Activated T-cell treated with anti-CD3 and anti-CD28 coated beads, Interleukin-2, amount 50 U/mL, for 72 hours (primary cell): ENCODE results near the gene VWCE. TPM values are rescaled to one million over a fixed set of nuclear protein-coding genes. Genes with fewer than 3 reads are reported as not detected.
A peak's percentile ranks its signal among the peaks of the same experiment; 100 is the strongest.
"Not testable (repeated sequence)": the region's sequence is repeated elsewhere in the genome, so short reads cannot be mapped to it uniquely, and the experiment has no call there.

Source experiments
- ATAC-seq, 2 donors: fragments of 150-1000 bp; cut with Tn5 transposase; replicated peaks in 1 of 2; 2 replicates each; pipeline ENCODE4 v1.10.0; 2021; ENCODE audit warnings: moderate library complexity in 2 of 2, mild to moderate bottlenecking in 1 of 2
- DNase-seq, 2 donors: peaks; one replicate each; pipeline ENCODE4 v3.0.0; 2021 to 2022; ENCODE audit warnings: mixed read lengths in 1 of 2
- H3K27ac Mint-ChIP-seq: one replicate; pipeline ENCODE4 v1.8.0; 2022; ENCODE audit warnings: mild to moderate bottlenecking, moderate library complexity, mixed read lengths
- H3K27me3 Mint-ChIP-seq: one replicate; pipeline ENCODE4 v1.8.0; 2022; ENCODE audit warnings: low read depth, mixed read lengths
- H3K36me3 Mint-ChIP-seq, 2 donors: one replicate each; pipeline ENCODE4 v1.8.0; 2022; ENCODE audit warnings: mixed read lengths in 2 of 2, mild to moderate bottlenecking in 1 of 2; ENCODE audit not compliant: insufficient read depth in 2 of 2
- H3K4me1 Mint-ChIP-seq: one replicate; pipeline ENCODE4 v1.8.0; 2022; ENCODE audit warnings: low read depth, mixed read lengths
- H3K4me3 Mint-ChIP-seq, 2 donors: one replicate each; pipeline ENCODE4 v1.8.0; 2022; ENCODE audit warnings: mild to moderate bottlenecking in 2 of 2, mixed read lengths in 2 of 2, moderate library complexity in 2 of 2
- H3K9me3 Mint-ChIP-seq, 2 donors: one replicate each; pipeline ENCODE4 v1.8.0; 2022; ENCODE audit warnings: mixed read lengths in 2 of 2
- total RNA-seq, 2 donors: library from RNA; stranded (reverse); gene quantifications; one replicate each; pipeline ENCODE4 v1.2.3, GENCODE V29; 2022

The VWCE gene
- total RNA-seq, 2 donors from 2014 or later, result 7.7 to 11.8 TPM

DNA sequence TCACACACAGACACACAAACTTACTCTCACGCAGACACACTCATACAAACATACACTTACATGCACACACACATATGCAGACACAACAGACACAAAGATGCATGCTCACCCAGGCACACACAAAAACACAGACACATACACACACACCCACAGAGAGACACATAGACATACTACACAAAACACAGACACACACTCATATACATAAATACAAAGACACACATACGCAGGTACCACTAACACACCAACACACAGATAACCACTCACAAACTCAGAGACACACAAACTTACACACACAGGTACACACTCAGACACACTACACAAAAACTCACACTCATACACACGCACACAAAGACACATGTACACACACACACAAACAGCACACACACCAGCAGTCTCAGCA is 22.4 kb downstream of the VWCE start:
- Mint-ChIP-seq H3K4me1 (peaks cover 15% of the 10 kb centered on the region), H3K36me3 (peaks cover 0 to 1% of the 10 kb centered on the region in 2 donors), H3K27ac (no peak overlapping the region), H3K27me3 (no peaks in the 10 kb centered on the region), H3K9me3 (no peaks in the 10 kb centered on the region), H3K4me3 (no peak overlapping the region)
- ATAC-seq (no peak), DNase-seq (no peak)

DNA sequence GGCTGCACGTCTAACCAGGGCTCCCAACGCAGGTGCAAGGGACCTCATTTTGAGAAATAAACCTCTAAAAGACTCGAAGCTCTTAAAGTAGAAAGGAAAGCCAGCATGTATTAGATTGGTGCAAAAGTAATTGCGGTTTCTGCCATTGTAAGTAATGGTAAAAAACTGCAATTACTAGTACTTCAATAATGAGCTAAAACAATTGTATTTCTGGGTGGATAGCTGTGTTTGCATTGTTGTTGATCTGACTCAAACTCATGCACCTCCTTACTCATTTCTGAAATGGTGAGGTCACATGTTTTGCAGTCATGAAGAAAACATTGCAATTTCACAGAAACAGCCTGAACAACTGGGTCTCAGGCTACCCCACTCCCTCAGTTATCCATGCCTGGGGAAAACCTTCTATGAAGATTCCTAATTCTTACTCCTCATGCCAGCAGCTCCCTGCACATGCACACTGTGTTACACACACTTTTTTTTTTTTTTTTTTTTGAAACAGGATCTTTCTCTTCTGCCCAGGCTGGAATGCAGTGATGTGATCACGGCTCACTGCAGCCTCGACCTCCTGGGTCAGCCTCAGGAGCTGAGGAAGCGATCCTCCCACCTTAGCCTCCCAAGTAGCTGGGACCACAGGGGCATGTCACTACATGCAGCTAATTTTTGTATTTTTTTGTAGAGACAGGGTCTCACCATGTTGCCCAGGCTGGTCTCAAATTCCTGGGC is 24.6 kb downstream of the VWCE start:
- H3K36me3 Mint-ChIP-seq, result peaks cover 0 to 1% of the 10 kb centered on the region in 2 donors
- H3K9me3 Mint-ChIP-seq, result no peaks in the 10 kb centered on the region
- H3K4me3 Mint-ChIP-seq, result peak overlapping the region; percentile 4 to 25
- H3K27ac Mint-ChIP-seq, result peak overlapping the region; percentile 62
- peaks cover 15% of the 10 kb centered on the region for H3K4me1 Mint-ChIP-seq
- no peaks in the 10 kb centered on the region for H3K27me3 Mint-ChIP-seq
- ATAC-seq (peak; percentile 82 to 85), DNase-seq (peak; percentile 23 to 54)

DNA sequence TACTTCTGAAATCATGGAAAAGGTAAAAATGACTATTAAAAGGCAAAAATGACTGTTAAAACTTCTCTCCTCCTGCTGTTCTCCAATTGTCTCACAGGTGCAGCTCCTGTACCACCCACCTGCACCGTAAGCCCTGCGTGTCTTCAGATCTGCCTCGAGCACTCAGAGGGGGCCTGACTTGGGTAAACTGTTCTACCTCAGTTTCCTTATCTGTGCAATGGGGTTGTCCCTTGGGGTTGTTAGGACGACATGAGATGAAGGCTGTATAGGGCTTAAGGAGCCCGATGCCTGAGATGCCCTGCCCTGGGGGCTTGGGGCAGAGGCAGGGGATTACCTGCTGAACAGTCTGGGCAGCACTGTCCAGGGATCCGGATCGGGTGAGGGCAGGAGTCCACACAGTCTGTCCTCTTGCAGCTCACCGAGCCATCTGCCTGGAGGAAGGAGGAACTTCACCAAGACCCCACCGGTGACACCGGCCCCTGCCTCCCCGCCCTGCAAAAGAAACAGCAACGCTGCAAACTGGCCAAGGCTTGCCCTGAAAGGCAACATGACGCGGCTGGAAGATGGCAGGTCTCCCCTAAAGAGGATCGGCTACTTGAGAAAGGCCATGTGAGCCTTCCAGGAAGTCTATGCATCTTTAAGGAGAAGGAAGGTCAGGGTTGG is 26.4 kb downstream of the VWCE start:
- Mint-ChIP-seq H3K36me3 (peaks cover 0 to 1% of the 10 kb centered on the region in 2 donors), H3K4me1 (peaks cover 15% of the 10 kb centered on the region), H3K27ac (no peak overlapping the region), H3K9me3 (no peaks in the 10 kb centered on the region), H3K27me3 (no peaks in the 10 kb centered on the region), H3K4me3 (no peak overlapping the region)
- DNase-seq (no peak), ATAC-seq (no peak)

DNA sequence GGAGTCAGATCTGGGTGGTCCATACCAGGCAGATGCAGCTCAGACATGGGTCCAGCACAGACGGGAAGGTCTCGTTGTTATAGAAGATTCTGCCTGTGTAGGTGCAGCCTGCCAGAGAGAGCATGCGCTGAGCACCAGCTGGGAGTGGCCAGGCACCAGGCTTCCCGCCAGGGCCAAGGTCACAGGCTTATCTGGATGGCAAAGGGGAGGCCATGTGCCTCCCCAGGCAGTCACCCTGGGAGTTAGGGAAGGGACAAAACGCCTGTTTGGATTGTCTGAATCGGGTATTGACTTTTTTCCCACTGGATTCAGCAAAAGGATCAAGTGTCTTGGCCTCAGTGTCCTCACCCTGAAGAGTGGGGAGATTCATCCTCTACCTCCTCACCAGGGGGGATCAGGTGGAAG is 27.7 kb downstream of the VWCE start:
- Mint-ChIP-seq H3K4me3 (no peak overlapping the region), H3K4me1 (peaks cover 15% of the 10 kb centered on the region), H3K27ac (no peak overlapping the region), H3K36me3 (peaks cover 0 to 1% of the 10 kb centered on the region in 2 donors), H3K9me3 (no peaks in the 10 kb centered on the region), H3K27me3 (no peaks in the 10 kb centered on the region)
- ATAC-seq, result no peak
- DNase-seq, result no peak

DNA sequence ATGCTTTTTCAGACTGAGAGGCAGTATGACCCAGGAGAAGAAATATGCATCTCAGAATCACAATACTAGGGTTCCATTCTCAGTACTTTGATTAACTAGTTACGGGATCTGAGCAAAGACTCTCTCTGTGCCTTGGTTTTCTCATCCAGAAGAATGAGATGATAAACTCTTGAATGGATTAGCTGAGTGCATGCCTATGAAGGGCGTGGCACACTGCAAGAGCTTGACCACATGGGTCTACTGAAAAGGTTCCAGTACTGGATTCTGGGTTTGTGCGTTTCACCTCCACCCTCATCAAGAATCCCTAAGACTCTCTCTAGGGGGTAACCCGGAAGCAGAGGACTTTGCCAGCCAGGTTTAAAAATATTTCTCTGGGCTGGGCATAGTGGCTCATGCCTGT is 28.5 kb downstream of the VWCE start:
- H3K27ac Mint-ChIP-seq, result no peak overlapping the region

DNA sequence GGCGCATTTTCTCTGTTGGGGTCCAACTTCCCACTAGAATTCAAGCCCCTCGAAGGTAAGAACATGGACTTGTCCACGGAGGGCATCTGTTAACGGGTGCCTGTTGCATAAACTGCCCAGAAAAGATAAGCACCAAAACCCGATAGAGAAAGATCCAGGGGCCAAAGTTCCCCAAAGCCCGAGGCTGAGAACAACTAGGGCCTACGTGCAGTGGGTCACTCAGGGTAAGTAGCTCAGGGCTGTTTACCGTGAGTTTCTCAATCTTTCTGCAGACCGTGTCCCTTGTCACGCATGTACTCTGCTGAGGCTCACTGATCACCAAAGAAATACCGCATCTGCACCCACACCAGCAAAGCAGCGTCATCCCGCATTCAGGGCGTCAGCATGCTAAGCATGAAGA is 29.8 kb downstream of the VWCE start:
- no peaks in the 10 kb centered on the region for H3K27me3 Mint-ChIP-seq
- ATAC-seq (no peak), DNase-seq (no peak)
- H3K4me3 Mint-ChIP-seq, result no peak overlapping the region
- H3K27ac Mint-ChIP-seq, result no peak overlapping the region
- no peaks in the 10 kb centered on the region for H3K9me3 Mint-ChIP-seq
- H3K36me3 Mint-ChIP-seq, result no peaks in the 10 kb centered on the region
- H3K4me1 Mint-ChIP-seq, result peaks cover 5% of the 10 kb centered on the region

More for the DNA sequence above, 28.5 kb downstream of the VWCE start:
- Mint-ChIP-seq H3K4me3 (no peak overlapping the region), H3K9me3 (no peaks in the 10 kb centered on the region), H3K4me1 (peaks cover 15% of the 10 kb centered on the region), H3K36me3 (peaks cover 0 to 1% of the 10 kb centered on the region in 2 donors), H3K27me3 (no peaks in the 10 kb centered on the region)
- no peak for ATAC-seq
- DNase-seq, result no peak

DNA sequence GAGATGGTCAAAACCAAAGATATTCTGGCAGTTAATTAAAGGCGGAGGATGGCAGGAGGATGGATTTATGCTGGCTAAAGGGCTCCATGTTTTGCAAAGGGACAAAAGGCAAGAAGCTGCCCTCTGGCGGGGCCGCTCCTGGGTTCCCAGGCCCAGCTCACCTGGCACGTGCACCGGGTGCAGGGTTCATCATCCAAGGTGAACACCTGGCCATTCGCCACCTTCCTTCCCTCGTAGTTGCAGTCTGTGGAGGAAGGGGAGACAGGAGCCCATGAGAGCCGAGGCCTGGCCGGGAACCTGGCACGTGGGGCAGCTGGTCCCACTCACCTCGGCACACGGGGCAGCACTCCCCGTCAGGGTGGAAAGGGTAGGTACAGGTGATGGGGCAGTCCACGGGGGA is 30.3 kb downstream of the VWCE start:
- no peaks in the 10 kb centered on the region for H3K27me3 Mint-ChIP-seq
- no peaks in the 10 kb centered on the region for H3K36me3 Mint-ChIP-seq

DNA sequence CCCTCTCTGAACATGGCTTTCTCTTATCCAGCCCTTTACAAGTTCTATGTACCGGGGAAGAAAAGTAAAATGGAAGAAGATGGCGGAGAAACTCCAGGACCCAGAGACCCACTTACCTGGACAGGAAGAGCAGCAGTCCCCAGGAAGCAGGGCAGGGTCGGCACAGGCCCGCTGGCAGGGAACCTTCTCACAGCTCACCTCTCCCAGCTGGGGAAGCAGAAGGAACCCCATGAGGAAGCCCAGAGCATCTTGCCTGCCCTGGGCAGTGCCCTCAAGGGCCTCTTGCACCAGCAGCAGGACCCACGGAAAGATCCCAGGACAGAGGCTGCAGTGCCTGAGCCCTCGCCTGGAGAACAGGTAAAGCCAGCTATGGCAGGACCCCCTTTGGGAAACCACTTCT is 30.7 kb downstream of the VWCE start:
- Mint-ChIP-seq H3K4me1 (no peaks in the 10 kb centered on the region), H3K36me3 (no peaks in the 10 kb centered on the region), H3K27ac (no peak overlapping the region), H3K27me3 (no peaks in the 10 kb centered on the region), H3K9me3 (no peaks in the 10 kb centered on the region), H3K4me3 (no peak overlapping the region)
- DNase-seq (no peak), ATAC-seq (no peak)

More for the DNA sequence above, 30.3 kb downstream of the VWCE start:
- Mint-ChIP-seq H3K4me1 (no peaks in the 10 kb centered on the region), H3K4me3 (no peak overlapping the region), H3K27ac (no peak overlapping the region), H3K9me3 (no peaks in the 10 kb centered on the region)
- DNase-seq (no peak), ATAC-seq (no peak)

DNA sequence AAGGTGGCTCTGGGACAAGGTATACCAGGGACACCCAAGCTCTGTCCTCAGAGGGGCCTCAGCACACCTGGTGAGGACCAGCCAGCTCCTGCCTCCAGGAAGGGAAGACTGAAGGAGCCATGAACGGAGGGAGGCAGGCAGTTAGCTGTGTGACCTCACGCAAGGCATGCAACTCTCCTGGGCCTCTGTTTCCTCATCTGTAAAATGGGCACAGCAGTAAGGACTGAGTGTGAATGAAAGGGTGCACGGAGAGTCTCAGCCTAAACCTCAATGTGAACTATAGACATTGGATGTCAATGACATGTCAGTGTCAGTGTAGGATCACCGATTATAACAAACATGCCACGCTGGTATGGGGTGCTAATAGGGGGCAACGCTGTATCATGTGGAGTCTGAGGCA is 35.8 kb downstream of the VWCE start:
- no peaks in the 10 kb centered on the region for H3K4me1 Mint-ChIP-seq
- H3K27me3 Mint-ChIP-seq, result no peaks in the 10 kb centered on the region
- H3K9me3 Mint-ChIP-seq, result no peaks in the 10 kb centered on the region
- no peak overlapping the region for H3K4me3 Mint-ChIP-seq
- DNase-seq (no peak), ATAC-seq (no peak)
- no peaks in the 10 kb centered on the region for H3K36me3 Mint-ChIP-seq
- no peak overlapping the region for H3K27ac Mint-ChIP-seq

DNA sequence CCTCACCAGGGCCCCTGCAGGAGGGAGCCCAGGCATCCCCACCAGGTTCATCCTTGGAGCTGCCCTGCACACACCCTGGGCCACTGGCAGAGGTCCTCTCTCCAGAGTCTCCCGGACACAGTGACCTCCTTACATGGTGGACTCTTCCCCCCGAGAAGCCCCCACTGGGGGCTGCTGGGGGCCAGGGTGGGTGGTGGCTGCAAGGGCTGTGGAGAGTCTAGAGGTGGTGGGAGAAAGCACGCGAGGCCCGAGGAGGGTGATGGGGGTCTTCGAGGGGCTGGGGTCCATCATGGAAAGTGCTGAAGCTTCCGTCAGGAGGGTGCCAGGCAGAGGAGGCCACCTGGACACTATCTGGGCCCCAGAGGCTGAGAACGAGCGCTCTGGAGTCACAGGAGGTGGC is 36.6 kb downstream of the VWCE start:
- H3K36me3 Mint-ChIP-seq, result no peaks in the 10 kb centered on the region
- DNase-seq, result no peak
- H3K27me3 Mint-ChIP-seq, result no peaks in the 10 kb centered on the region
- no peak overlapping the region for H3K4me3 Mint-ChIP-seq
- no peak overlapping the region for H3K27ac Mint-ChIP-seq
- no peaks in the 10 kb centered on the region for H3K9me3 Mint-ChIP-seq
- no peak for ATAC-seq
- no peaks in the 10 kb centered on the region for H3K4me1 Mint-ChIP-seq

DNA sequence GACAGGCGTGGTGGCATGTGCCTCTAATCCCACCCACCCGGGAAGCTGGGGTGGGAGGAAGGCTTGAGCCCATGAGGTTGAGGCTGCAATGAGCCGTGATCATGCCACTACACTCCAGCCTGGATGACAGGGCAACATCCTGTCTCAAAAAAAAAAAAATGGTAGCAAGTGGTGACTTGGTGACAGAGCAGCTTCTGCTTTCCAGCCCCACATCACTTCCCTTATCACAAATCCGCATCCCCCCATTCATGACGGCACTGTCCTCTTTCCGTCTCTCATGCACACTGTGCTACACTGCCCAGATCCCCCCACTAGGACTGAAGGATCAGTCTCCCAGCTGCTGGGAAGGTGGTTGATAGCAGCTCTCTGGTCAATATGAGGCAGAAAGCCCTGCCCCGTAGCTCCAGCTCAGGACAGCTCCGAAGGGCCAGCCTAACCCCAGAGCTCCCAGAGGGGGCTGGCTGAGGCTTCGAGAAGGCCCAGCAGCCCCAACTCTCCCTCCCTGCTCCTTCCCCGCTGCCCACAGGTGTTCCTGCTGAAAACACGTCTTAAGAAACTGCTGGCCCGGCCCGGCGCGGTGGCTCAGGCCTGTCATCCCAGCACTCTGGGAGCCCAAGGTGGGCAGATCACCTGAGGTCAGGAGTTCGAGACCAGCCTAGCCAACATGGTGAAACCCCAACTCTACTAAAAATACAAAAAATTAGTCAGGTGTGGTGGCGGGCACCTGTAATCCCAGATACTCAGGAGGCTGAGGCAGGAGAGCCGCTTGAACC is 38.2 kb downstream of the VWCE start:
- no peaks in the 10 kb centered on the region for H3K9me3 Mint-ChIP-seq
- no peaks in the 10 kb centered on the region for H3K27me3 Mint-ChIP-seq
- ATAC-seq (no peak), DNase-seq (no peak)
- no peak overlapping the region for H3K27ac Mint-ChIP-seq
- H3K4me1 Mint-ChIP-seq, result no peaks in the 10 kb centered on the region
- no peaks in the 10 kb centered on the region for H3K36me3 Mint-ChIP-seq
- H3K4me3 Mint-ChIP-seq, result no peak overlapping the region

DNA sequence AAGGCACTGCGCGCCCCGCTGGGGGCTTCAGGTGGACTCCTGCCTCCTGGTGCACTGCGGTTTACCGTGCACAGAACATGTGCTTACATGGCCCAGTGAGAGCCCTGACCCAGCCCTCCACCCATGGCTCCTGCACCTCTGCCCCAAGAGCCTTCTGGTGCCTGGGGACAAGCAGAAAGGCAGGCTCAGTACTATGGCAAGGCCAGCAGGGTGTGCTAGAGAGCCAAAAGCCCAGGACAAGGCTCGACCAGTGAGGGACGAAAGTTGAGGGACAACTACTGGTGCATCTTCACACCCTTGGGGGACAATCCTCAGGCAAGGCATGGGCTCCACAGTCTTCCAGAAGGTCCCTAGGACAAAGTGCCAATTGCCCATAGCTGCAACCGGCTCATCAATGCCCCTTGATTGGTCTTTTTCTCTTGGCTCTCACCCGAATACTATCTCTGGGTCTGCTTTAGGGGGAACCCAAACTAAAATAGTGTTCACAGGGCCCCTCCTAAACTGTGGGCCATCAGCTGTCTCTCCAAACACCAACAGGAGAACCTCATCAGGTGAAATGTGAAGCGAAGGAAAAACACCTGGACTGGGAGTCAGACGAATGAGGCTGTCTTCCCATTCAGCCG is 40.6 kb downstream of the VWCE start:
- Mint-ChIP-seq H3K4me1 (no peaks in the 10 kb centered on the region), H3K36me3 (no peaks in the 10 kb centered on the region), H3K27me3 (no peaks in the 10 kb centered on the region), H3K9me3 (no peaks in the 10 kb centered on the region), H3K4me3 (no peak overlapping the region), H3K27ac (no peak overlapping the region)
- ATAC-seq (peak; percentile 83 to 88), DNase-seq (peak; percentile 72 to 77)

DNA sequence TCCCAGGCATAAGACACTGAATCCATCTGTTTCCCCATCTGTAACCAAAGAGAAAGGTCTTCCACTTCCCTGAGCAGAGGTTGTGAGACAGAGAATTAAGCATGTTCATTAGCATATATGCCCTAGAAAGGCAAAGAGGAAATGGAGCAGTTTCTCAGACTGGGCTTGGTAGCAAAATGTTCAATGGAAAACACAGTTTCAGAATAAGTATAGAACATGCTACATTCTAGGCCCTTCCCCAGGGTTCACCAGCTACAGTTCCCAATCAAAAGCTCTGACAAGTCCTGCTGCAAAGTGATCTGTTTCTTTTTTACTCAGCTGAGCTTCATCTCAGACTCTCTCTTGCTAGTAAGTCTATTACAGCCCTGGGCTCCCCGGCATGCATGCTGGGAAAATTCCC is 42.8 kb downstream of the VWCE start:
- not testable (repeated sequence) for H3K27me3 Mint-ChIP-seq, H3K4me3 Mint-ChIP-seq, H3K4me1 Mint-ChIP-seq, H3K27ac Mint-ChIP-seq, DNase-seq, H3K36me3 Mint-ChIP-seq, ATAC-seq, H3K9me3 Mint-ChIP-seq
